Measurements from ENCODE around the gene AFAP1.

The AFAP1 gene

DNA sequence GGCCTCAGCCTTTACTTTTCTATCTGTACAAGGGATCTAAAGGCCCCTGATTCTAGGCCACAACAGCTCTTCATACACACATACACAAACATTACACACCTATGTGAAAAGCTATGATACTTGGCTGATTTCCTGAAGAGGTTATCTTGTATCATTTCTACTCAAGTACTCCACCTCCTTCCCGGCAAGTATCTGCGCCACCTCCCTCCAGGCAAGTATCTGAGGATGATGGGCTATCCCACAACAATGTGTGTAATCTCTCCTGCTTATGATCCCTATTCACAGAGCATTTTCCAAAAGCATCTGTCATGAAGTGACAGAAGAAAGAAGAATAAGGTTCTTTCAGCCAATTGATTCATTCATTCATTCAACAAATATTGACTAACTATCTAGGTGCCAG, 36.8 kb downstream of the AFAP1 start:
- Histone ChIP-seq H3K4me3 (ENCODE audit: low read depth, low read length) (no peak overlapping the region), H3K9ac (ENCODE audit: low read length) (no peak overlapping the region), H3K4ac (ENCODE audit: low read depth, low read length) (no peak overlapping the region), H4K8ac (ENCODE audit: low read depth, low read length) (no peak overlapping the region), H2BK12ac (ENCODE audit: low read length) (no peak overlapping the region), H2AK5ac (ENCODE audit: low read length) (no peak overlapping the region), H3K4me2 (ENCODE audit: low read length) (no peak overlapping the region), H3K18ac (ENCODE audit: low read length) (no peak overlapping the region), H4K12ac (ENCODE audit: low read depth, low read length) (no peak overlapping the region), H3K9me3 (ENCODE audit: insufficient read depth, low read depth, low read length) (no peaks in the 10 kb centered on the region), H3K27me3 (ENCODE audit: insufficient read depth, low read length) (no peaks in the 10 kb centered on the region), H2AFZ (ENCODE audit: insufficient read depth, low read length, poor library complexity) (no peak overlapping the region), H3K14ac (ENCODE audit: low read length) (no peak overlapping the region), H3K27ac (ENCODE audit: low read depth, low read length) (no peak overlapping the region), H3K4me1 (ENCODE audit: control insufficient read depth in 1 of 2, insufficient read depth in 2 of 2, low read length in 2 of 2) (peaks cover 4 to 6% of the 10 kb centered on the region in 2 experiments), H3K23ac (ENCODE audit: low read length) (no peak overlapping the region), H3K79me2 (ENCODE audit: control insufficient read depth, insufficient read depth, low read length, poor library complexity) (peaks cover 2% of the 10 kb centered on the region), H3K79me1 (ENCODE audit: low read length) (no peaks in the 10 kb centered on the region), H2BK5ac (ENCODE audit: low read depth, low read length, poor library complexity) (no peak overlapping the region), H2BK120ac (ENCODE audit: insufficient read depth, low read length, poor library complexity) (no peak overlapping the region), H3K36me3 (ENCODE audit: control insufficient read depth in 1 of 2, insufficient read depth in 2 of 2, low read length in 2 of 2) (no peaks in the 10 kb centered on the region), H4K91ac (ENCODE audit: low read depth, low read length) (no peak overlapping the region)
- no CpG with 5 or more reads among the region's 2 CpGs for WGBS (ENCODE audit: extremely low coverage, insufficient coverage, insufficient read length)
- no peak for DNase-seq

DNA sequence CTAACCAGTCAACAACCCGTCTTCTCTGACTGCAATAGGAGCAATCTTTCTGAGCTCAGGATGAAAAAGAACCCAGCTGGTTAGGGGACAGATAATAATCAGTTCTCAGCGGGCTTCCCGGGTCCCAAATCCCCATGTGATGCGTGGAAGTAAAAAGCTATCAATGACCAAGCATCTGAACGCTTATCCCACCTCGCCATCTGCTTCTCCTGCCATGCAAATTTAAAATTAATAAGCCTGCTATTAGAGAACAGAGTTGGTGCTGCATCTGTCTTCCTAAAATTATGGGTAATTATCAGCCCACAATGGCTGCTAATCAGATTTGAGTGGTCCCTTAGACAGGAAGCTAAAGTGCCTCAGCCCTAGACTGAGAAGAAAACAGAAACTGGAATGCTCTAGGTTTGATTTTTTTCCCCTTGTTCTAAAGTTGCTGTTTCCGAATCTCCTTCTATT, 37.5 kb downstream of the AFAP1 start:
- H3K18ac ChIP-seq (ENCODE audit: low read length) = no peak overlapping the region
- H2AFZ ChIP-seq (ENCODE audit: insufficient read depth, low read length, poor library complexity) = no peak overlapping the region
- H2BK12ac ChIP-seq (ENCODE audit: low read length) = no peak overlapping the region
- no peak overlapping the region for H2BK120ac ChIP-seq (ENCODE audit: insufficient read depth, low read length, poor library complexity)
- H3K27me3 ChIP-seq (ENCODE audit: insufficient read depth, low read length) = no peaks in the 10 kb centered on the region
- H3K36me3 ChIP-seq (ENCODE audit: control insufficient read depth in 1 of 2, insufficient read depth in 2 of 2, low read length in 2 of 2) = no peaks in the 10 kb centered on the region
- no peak overlapping the region for H2BK5ac ChIP-seq (ENCODE audit: low read depth, low read length, poor library complexity)
- WGBS (ENCODE audit: extremely low coverage, insufficient coverage, insufficient read length) = no CpG with 5 or more reads among the region's 7 CpGs
- no peak overlapping the region for H3K27ac ChIP-seq (ENCODE audit: low read depth, low read length)
- H3K14ac ChIP-seq (ENCODE audit: low read length) = no peak overlapping the region
- no peak overlapping the region for H4K12ac ChIP-seq (ENCODE audit: low read depth, low read length)
- no peak overlapping the region for H4K91ac ChIP-seq (ENCODE audit: low read depth, low read length)
- H3K23ac ChIP-seq (ENCODE audit: low read length) = no peak overlapping the region
- H3K79me1 ChIP-seq (ENCODE audit: low read length) = no peaks in the 10 kb centered on the region
- H3K4me1 ChIP-seq (ENCODE audit: control insufficient read depth in 1 of 2, insufficient read depth in 2 of 2, low read length in 2 of 2) = peaks cover 4 to 6% of the 10 kb centered on the region in 2 experiments
- peaks cover 2% of the 10 kb centered on the region for H3K79me2 ChIP-seq (ENCODE audit: control insufficient read depth, insufficient read depth, low read length, poor library complexity)
- H3K9me3 ChIP-seq (ENCODE audit: insufficient read depth, low read depth, low read length) = no peaks in the 10 kb centered on the region
- no peak overlapping the region for H4K8ac ChIP-seq (ENCODE audit: low read depth, low read length)
- no peak for DNase-seq
- H3K4me2 ChIP-seq (ENCODE audit: low read length) = no peak overlapping the region
- H3K9ac ChIP-seq (ENCODE audit: low read length) = no peak overlapping the region
- no peak overlapping the region for H2AK5ac ChIP-seq (ENCODE audit: low read length)
- H3K4ac ChIP-seq (ENCODE audit: low read depth, low read length) = no peak overlapping the region
- H3K4me3 ChIP-seq (ENCODE audit: low read depth, low read length) = no peak overlapping the region

DNA sequence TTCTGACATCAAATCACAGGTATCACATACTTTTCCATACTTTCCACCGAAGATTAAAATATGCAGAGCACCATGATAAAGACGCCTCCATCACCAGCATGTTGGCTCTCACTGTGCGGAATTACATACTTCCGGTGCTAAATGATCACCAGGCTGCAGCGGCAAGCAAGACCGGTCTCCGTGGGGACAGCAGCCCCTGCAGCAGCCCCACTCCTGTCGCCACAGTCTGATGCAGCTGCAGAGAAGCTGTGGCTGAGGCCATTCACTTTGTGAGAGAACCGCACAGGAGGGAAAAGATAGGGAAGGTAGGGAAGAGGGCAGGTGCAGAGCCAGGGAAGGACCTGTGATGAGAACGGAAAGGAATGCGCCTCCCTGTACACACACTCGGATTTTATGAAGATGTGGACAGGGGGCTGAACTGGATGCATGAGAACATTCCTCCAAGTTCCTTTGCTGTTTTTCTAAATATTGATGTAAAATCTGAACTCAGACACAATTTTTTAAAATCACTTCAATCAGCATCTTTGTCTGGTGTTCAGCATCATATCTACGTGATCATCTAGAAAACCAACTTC, 38.3 kb downstream of the AFAP1 start:
- H2BK5ac ChIP-seq (ENCODE audit: low read depth, low read length, poor library complexity) = no peak overlapping the region
- peaks cover 2% of the 10 kb centered on the region for H3K79me2 ChIP-seq (ENCODE audit: control insufficient read depth, insufficient read depth, low read length, poor library complexity)
- H3K27ac ChIP-seq (ENCODE audit: low read depth, low read length) = no peak overlapping the region
- H3K36me3 ChIP-seq (ENCODE audit: control insufficient read depth in 1 of 2, insufficient read depth in 2 of 2, low read length in 2 of 2) = no peaks in the 10 kb centered on the region
- no peak overlapping the region for H3K4me2 ChIP-seq (ENCODE audit: low read length)
- H2AK5ac ChIP-seq (ENCODE audit: low read length) = no peak overlapping the region
- no peak overlapping the region for H3K18ac ChIP-seq (ENCODE audit: low read length)
- DNase-seq = peak in 1 of 2 donors; percentile 41
- no peak overlapping the region for H3K14ac ChIP-seq (ENCODE audit: low read length)
- no peak overlapping the region for H3K4me3 ChIP-seq (ENCODE audit: low read depth, low read length)
- WGBS (ENCODE audit: extremely low coverage, insufficient coverage, insufficient read length) = no CpG with 5 or more reads among the region's 13 CpGs
- H3K4me1 ChIP-seq (ENCODE audit: control insufficient read depth in 1 of 2, insufficient read depth in 2 of 2, low read length in 2 of 2) = peaks cover 4 to 6% of the 10 kb centered on the region in 2 experiments
- H3K4ac ChIP-seq (ENCODE audit: low read depth, low read length) = peak overlapping the region; percentile 7
- H2BK12ac ChIP-seq (ENCODE audit: low read length) = no peak overlapping the region
- no peak overlapping the region for H4K91ac ChIP-seq (ENCODE audit: low read depth, low read length)
- no peak overlapping the region for H4K8ac ChIP-seq (ENCODE audit: low read depth, low read length)
- H3K27me3 ChIP-seq (ENCODE audit: insufficient read depth, low read length) = no peaks in the 10 kb centered on the region
- no peak overlapping the region for H2BK120ac ChIP-seq (ENCODE audit: insufficient read depth, low read length, poor library complexity)
- H3K9ac ChIP-seq (ENCODE audit: low read length) = no peak overlapping the region
- peak overlapping the region; percentile 3 for H2AFZ ChIP-seq (ENCODE audit: insufficient read depth, low read length, poor library complexity)
- no peak overlapping the region for H4K12ac ChIP-seq (ENCODE audit: low read depth, low read length)
- no peaks in the 10 kb centered on the region for H3K79me1 ChIP-seq (ENCODE audit: low read length)
- no peaks in the 10 kb centered on the region for H3K9me3 ChIP-seq (ENCODE audit: insufficient read depth, low read depth, low read length)
- no peak overlapping the region for H3K23ac ChIP-seq (ENCODE audit: low read length)

DNA sequence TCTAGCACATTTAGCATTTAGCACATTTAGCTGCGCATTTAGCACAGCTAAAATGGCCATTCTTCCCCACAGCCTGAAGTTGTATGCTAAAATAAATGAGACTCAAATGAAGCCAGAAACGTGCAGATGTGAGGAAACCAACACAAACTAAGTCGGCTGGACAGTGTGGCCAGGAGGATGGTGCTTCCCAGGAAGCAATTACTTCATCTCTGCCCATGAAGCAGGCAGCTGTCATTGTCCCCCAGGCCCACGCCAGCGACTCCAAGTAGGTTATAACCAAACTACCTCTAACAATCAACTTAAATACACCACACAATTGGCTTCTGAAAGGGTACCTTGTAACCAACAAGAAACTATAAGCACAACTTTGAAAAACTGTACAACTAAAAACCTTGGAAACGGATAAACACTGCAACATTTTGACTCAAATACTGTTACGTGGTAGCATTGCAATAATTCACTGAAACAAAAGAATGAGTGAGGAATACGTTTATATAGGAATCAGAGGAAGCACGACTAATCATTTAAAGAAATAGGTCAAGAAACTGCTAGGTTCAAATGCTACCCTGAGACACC, 39.2 kb downstream of the AFAP1 start:
- H3K4me3 ChIP-seq (ENCODE audit: low read depth, low read length) = no peak overlapping the region
- no peak overlapping the region for H3K23ac ChIP-seq (ENCODE audit: low read length)
- no CpG with 5 or more reads among the region's 9 CpGs for WGBS (ENCODE audit: extremely low coverage, insufficient coverage, insufficient read length)
- no peak overlapping the region for H2BK120ac ChIP-seq (ENCODE audit: insufficient read depth, low read length, poor library complexity)
- H3K79me1 ChIP-seq (ENCODE audit: low read length) = no peaks in the 10 kb centered on the region
- H2BK12ac ChIP-seq (ENCODE audit: low read length) = no peak overlapping the region
- H3K79me2 ChIP-seq (ENCODE audit: control insufficient read depth, insufficient read depth, low read length, poor library complexity) = peaks cover 4% of the 10 kb centered on the region
- no peak overlapping the region for H4K12ac ChIP-seq (ENCODE audit: low read depth, low read length)
- no peaks in the 10 kb centered on the region for H3K27me3 ChIP-seq (ENCODE audit: insufficient read depth, low read length)
- no peak overlapping the region for H3K9ac ChIP-seq (ENCODE audit: low read length)
- no peak overlapping the region for H3K4me2 ChIP-seq (ENCODE audit: low read length)
- DNase-seq = no peak
- H3K27ac ChIP-seq (ENCODE audit: low read depth, low read length) = no peak overlapping the region
- H3K4ac ChIP-seq (ENCODE audit: low read depth, low read length) = no peak overlapping the region
- H2AK5ac ChIP-seq (ENCODE audit: low read length) = no peak overlapping the region
- no peak overlapping the region for H3K18ac ChIP-seq (ENCODE audit: low read length)
- no peaks in the 10 kb centered on the region for H3K36me3 ChIP-seq (ENCODE audit: control insufficient read depth in 1 of 2, insufficient read depth in 2 of 2, low read length in 2 of 2)
- H4K8ac ChIP-seq (ENCODE audit: low read depth, low read length) = no peak overlapping the region
- H3K9me3 ChIP-seq (ENCODE audit: insufficient read depth, low read depth, low read length) = no peaks in the 10 kb centered on the region
- no peak overlapping the region for H2AFZ ChIP-seq (ENCODE audit: insufficient read depth, low read length, poor library complexity)
- no peak overlapping the region for H3K14ac ChIP-seq (ENCODE audit: low read length)
- H2BK5ac ChIP-seq (ENCODE audit: low read depth, low read length, poor library complexity) = no peak overlapping the region
- no peak overlapping the region for H4K91ac ChIP-seq (ENCODE audit: low read depth, low read length)
- H3K4me1 ChIP-seq (ENCODE audit: control insufficient read depth in 1 of 2, insufficient read depth in 2 of 2, low read length in 2 of 2) = peaks cover 0 to 3% of the 10 kb centered on the region in 2 experiments
